Keratinocyte (primary cell): ENCODE data around the gene IL23A.

Source experiments
- CTCF ChIP-seq, 3 experiments: IDR thresholded peaks in 1 of 3; conservative IDR thresholded peaks in 1 of 3; optimal IDR thresholded peaks in 1 of 3; 2 replicates in 2 of 3; 3 replicates in 1 of 3; pipeline versions ENCODE3 to v1.5.1; 2011; ENCODE audit warnings: low read length in 3 of 3, mild to moderate bottlenecking in 3 of 3, moderate library complexity in 2 of 3, control low read depth in 1 of 3, inconsistent platforms in 1 of 3; ENCODE audit not compliant: insufficient read depth in 2 of 3; ENCODE audit errors: extremely low read depth in 1 of 3
- EZH2 ChIP-seq: IDR thresholded peaks from one replicate; pipeline ENCODE4 v1.6.1; 2012; ENCODE audit warnings: inconsistent platforms, mild to moderate bottlenecking, low read length, moderate library complexity

GRCh38 chr12:56359851-56360767 lies 21.4 kb downstream of the IL23A start, which contains the start of gene STAT2:
- no peak for TF ChIP-seq CTCF (optimal IDR thresholded peaks at IDR 0.05 in 1 of 3, IDR thresholded peaks at IDR 0.05 in 1 of 3, conservative IDR thresholded peaks at IDR 0.05 in 1 of 3; ENCODE audit: extremely low read depth in 1 of 3, insufficient read depth in 2 of 3, low read length in 3 of 3)
- TF ChIP-seq EZH2 = no peak
